NT2/D1 (cell line): Measurements from ENCODE around the gene GOT2.

ENCODE experiments used
- SUZ12 ChIP-seq: IDR thresholded peaks from 2 replicates; pipeline ENCODE4 v1.6.1; 2011; ENCODE audit not compliant: insufficient read length, insufficient read depth; ENCODE audit errors: extremely low read depth
- YY1 ChIP-seq: IDR thresholded peaks from 2 replicates; pipeline ENCODE4 v1.6.1; 2011; ENCODE audit not compliant: insufficient read length, insufficient read depth
- ZNF274 ChIP-seq: IDR thresholded peaks from 2 replicates; pipeline ENCODE4 v1.6.1; 2011; ENCODE audit warnings: mild to moderate bottlenecking, low read depth, low read length

DNA sequence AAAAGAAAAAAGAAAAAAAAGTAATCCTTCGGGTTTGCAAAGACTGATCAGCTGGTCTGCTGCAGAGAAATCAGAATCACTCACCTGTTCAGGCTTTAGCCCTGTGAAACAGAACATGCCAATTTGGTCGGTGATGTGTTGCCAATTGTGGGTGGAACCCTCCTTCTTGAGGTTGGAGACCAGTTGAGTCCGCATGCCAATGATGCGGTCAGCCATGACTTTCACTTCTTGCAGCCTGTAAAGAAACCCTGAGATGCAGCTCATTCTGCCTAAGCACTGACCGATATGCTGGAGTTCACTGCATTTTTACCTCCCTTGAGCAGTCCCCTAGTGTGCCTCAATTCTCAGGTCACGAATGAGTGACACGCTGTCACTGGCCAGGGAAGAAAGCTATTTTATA, 24.8 kb downstream of the GOT2 start:
- TF ChIP-seq YY1 (no peak), SUZ12 (no peak), ZNF274 (no peak)
